ENCODE data around the gene FGGY. TPM values are rescaled to one million over a fixed set of nuclear protein-coding genes. Genes with fewer than 3 reads are reported as not detected.

FGGY gene
- polyA plus RNA-seq, 6 donors from 2014 or later: 6.1 to 12.0 (median 7.3) TPM

- ATAC-seq (ENCODE audit: low read depth in 2 of 2) (no peak), DNase-seq (no peak)
- no peaks in the 10 kb centered on the region for H3K27me3 Mint-ChIP-seq
- H3K4me1 Mint-ChIP-seq: peaks cover 0 to 8% (median 5%) of the 10 kb centered on the region in 3 donors
- no peaks in the 10 kb centered on the region for H3K36me3 Mint-ChIP-seq
- H3K27ac Mint-ChIP-seq: no peak overlapping the region
- no peak overlapping the region for H3K4me3 Mint-ChIP-seq
- no peaks in the 10 kb centered on the region for H3K9me3 Mint-ChIP-seq
Observed at GRCh38 chr1:59751801-59752200, 454.9 kb downstream of the FGGY start.

DNA sequence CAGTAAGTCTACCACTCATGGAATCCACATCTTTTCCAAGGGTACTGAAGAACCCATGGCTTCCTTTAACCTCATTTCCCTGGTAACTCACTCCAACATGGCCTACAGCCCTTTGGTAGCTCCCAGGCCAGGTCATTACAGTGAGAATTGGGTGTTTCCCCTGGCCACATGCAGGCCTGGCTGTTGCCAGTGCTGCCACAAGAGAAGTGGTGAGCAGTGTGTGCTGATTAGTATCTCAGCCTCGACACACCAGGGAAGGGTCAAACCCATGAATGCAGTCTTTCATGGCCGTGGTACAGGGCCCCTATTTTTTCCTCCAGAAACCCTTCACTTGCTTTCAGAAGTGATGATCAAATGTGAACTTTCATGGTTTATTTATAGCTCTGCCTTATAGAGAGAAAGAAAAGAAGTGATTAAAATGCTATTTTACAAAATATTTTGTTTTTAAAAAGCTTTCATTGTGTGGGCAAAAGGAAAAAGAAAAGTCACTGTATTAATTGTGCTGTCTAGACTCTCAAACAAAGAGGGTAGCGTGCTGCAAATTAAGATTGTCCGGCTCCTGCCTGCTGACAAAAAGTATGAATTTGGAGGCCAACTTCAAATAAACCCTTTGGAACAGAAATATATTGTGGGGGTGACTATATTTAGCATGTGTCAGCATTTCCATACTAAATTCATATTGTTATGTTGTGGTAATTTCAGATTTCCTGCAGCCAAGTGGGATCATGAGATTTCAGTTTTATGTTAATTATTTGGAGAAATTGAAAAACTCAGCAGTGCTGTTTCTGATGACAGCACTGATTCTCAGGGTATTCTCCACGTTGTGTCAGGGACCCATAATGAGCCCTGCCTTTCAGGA, 455.9 kb downstream of the FGGY start:
- H3K4me1 Mint-ChIP-seq: peaks cover 0 to 8% (median 5%) of the 10 kb centered on the region in 3 donors
- H3K36me3 Mint-ChIP-seq: no peaks in the 10 kb centered on the region
- DNase-seq: no peak
- no peaks in the 10 kb centered on the region for H3K9me3 Mint-ChIP-seq
- H3K4me3 Mint-ChIP-seq: no peak overlapping the region
- H3K27me3 Mint-ChIP-seq: no peaks in the 10 kb centered on the region
- H3K27ac Mint-ChIP-seq: no peak overlapping the region
- no peak for ATAC-seq (ENCODE audit: low read depth in 2 of 2)

- no peaks in the 10 kb centered on the region for H3K9me3 Mint-ChIP-seq
- H3K27me3 Mint-ChIP-seq: no peaks in the 10 kb centered on the region
- ATAC-seq (ENCODE audit: low read depth in 2 of 2) (no peak), DNase-seq (no peak)
- H3K4me1 Mint-ChIP-seq: peaks cover 0 to 11% (median 11%) of the 10 kb centered on the region in 3 donors
- no peak overlapping the region for H3K4me3 Mint-ChIP-seq
- H3K27ac Mint-ChIP-seq: no peak overlapping the region
- no peaks in the 10 kb centered on the region for H3K36me3 Mint-ChIP-seq
Observed at GRCh38 chr1:59755069-59755685, 458.3 kb downstream of the FGGY start.

DNA sequence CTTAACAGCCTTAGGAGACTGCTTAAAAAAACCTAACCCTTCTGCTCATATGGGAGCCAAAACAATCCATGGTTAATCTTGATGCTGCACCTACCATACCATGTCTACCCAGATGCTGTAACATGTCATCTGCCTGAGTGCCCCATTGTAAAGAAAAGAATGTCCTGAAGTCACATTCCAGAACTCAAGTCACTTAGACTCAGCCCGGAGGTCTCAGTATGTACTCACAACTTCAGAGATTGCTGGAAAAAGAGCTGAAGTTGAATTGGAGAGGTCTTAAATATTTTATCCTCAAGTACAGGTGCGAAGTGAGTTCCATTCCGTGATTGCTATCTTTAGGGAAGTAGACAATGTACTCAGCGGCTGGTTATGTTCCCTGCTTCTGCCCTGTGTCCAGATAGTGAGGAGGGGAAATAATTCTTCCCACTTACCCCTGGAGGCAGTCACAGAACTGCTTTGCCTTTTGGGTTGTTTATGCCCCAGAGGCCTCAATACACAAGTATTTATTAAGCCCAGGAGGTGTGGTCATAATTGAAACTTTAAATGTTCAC, 460.4 kb downstream of the FGGY start:
- no peak overlapping the region for H3K4me3 Mint-ChIP-seq
- H3K27me3 Mint-ChIP-seq: no peaks in the 10 kb centered on the region
- DNase-seq (no peak), ATAC-seq (ENCODE audit: low read depth in 2 of 2) (no peak)
- no peaks in the 10 kb centered on the region for H3K9me3 Mint-ChIP-seq
- no peak overlapping the region for H3K27ac Mint-ChIP-seq
- H3K36me3 Mint-ChIP-seq: no peaks in the 10 kb centered on the region
- peaks cover 0 to 6% (median 3%) of the 10 kb centered on the region in 3 donors for H3K4me1 Mint-ChIP-seq

GRCh38 chr1:59759156-59759925, 462.4 kb downstream of the FGGY start:
- Mint-ChIP-seq H3K36me3 (no peaks in the 10 kb centered on the region), H3K4me1 (peaks cover 0 to 6% (median 3%) of the 10 kb centered on the region in 3 donors), H3K27ac (no peak overlapping the region), H3K9me3 (no peaks in the 10 kb centered on the region), H3K27me3 (no peaks in the 10 kb centered on the region), H3K4me3 (peak overlapping the region in 2 of 8 donors; percentile 29 to 44)
- peak; percentile 68 to 72 for ATAC-seq (ENCODE audit: low read depth in 2 of 2)
- peak; percentile 56 for DNase-seq

- no peak overlapping the region for H3K4me3 Mint-ChIP-seq
- H3K27ac Mint-ChIP-seq: no peak overlapping the region
Observed at GRCh38 chr1:59761443-59761842, 464.5 kb downstream of the FGGY start.

DNA sequence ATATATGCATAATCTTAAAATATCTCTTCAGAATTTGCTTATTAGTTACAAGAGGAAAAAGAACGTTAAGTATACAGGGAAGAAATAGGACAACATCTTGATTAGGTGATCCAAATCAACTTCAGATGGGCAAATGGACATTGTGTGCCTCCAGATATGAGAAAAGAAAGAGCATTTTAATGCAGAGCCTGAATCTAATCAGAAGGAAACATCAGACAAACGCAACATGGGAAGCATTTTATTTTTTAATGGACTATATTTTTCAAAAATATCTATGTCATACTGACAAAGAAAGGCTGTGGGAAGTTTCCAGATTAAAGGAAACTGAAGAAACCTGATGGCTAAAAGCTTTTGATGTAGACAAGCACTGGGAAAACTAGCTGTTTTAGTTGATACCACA, 466.5 kb downstream of the FGGY start:
- Mint-ChIP-seq H3K9me3 (no peaks in the 10 kb centered on the region), H3K4me1 (peaks cover 0 to 6% (median 3%) of the 10 kb centered on the region in 3 donors), H3K36me3 (no peaks in the 10 kb centered on the region), H3K4me3 (no peak overlapping the region), H3K27me3 (no peaks in the 10 kb centered on the region), H3K27ac (peak overlapping the region in 1 of 6 donors; percentile 37)
- DNase-seq: no peak
- no peak for ATAC-seq (ENCODE audit: low read depth in 2 of 2)

More at GRCh38 chr1:59761443-59761842, 464.5 kb downstream of the FGGY start:
- Mint-ChIP-seq H3K36me3 (no peaks in the 10 kb centered on the region), H3K27me3 (no peaks in the 10 kb centered on the region), H3K4me1 (peaks cover 0 to 6% (median 3%) of the 10 kb centered on the region in 3 donors), H3K9me3 (no peaks in the 10 kb centered on the region)
- DNase-seq (no peak), ATAC-seq (ENCODE audit: low read depth in 2 of 2) (no peak)

DNA sequence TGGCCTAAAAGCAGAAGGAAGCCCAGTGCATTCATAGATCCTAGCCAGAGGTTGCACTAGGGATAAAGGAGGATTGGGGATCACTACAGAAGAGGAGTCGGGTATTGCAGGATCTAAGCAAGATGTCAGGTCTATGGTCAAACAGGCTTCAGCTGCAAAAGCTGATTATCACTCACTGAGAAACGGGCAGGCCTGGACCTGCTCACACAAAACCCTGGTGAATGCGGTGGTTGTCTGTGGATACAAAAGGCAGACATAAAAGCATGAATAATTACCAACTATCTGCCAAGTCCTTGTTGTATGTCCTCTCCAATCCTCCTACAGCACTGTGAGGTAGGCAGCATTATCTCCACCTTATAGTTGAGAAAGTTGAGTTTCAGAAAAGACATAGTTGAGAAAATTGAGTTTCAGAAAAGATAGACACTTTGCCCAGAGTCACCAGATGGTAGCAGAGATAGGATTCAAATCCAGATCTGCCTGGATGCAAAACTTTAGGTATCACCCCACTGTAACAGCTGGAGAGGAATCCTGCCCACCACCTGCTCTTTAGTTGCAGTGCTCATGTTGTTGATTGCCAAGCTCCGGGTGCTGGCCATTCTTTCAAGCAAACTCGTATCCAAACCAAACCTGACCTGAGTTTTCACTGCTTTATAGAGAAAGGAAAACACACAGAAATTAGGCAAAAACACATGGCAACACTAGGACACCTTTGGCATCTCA, 468.3 kb downstream of the FGGY start:
- Mint-ChIP-seq H3K4me1 (no peaks in the 10 kb centered on the region), H3K27ac (no peak overlapping the region), H3K4me3 (no peak overlapping the region), H3K36me3 (no peaks in the 10 kb centered on the region), H3K27me3 (no peaks in the 10 kb centered on the region), H3K9me3 (no peaks in the 10 kb centered on the region)
- DNase-seq (no peak), ATAC-seq (ENCODE audit: low read depth in 2 of 2) (no peak)

DNA sequence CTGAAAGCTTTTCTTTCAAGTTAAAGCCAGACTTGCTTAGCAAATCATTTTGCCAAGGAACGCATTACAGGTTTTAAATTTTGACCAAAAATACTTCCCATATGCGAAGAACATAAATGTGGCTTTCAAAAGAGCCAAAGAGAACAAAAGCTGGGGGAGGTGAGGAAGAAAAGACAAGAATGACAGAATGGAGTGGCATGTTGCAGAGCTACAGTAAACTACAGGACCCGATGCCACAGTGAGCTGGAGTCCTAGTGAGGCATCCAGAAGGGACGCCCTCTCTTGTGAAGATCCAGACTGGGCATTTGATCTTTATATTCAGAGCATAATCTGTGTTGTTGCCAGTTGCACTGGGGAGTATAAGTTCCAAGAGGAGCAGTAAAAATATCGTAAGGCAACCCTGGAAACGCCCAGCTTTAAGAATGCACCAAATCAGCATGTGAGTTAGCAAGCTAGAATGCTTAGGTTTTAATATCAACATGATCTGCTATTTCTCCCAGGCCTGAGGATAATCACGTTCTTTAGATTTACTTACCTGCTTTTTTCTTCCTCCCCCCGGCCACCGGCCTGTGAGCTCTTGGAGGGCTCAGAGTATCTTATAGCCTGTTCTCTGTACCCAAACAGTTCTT, 469.4 kb downstream of the FGGY start:
- no peaks in the 10 kb centered on the region for H3K9me3 Mint-ChIP-seq
- no peak for ATAC-seq (ENCODE audit: low read depth in 2 of 2)
- H3K27ac Mint-ChIP-seq: no peak overlapping the region
- H3K4me3 Mint-ChIP-seq: no peak overlapping the region
- no peaks in the 10 kb centered on the region for H3K27me3 Mint-ChIP-seq
- H3K4me1 Mint-ChIP-seq: no peaks in the 10 kb centered on the region
- H3K36me3 Mint-ChIP-seq: no peaks in the 10 kb centered on the region
- no peak for DNase-seq

GRCh38 chr1:59767119-59767518, 470.2 kb downstream of the FGGY start:
- no peak for ATAC-seq (ENCODE audit: low read depth in 2 of 2)
- H3K9me3 Mint-ChIP-seq: no peaks in the 10 kb centered on the region
- H3K4me3 Mint-ChIP-seq: no peak overlapping the region
- no peaks in the 10 kb centered on the region for H3K36me3 Mint-ChIP-seq
- H3K4me1 Mint-ChIP-seq: no peaks in the 10 kb centered on the region
- DNase-seq: no peak
- no peak overlapping the region for H3K27ac Mint-ChIP-seq
- no peaks in the 10 kb centered on the region for H3K27me3 Mint-ChIP-seq

DNA sequence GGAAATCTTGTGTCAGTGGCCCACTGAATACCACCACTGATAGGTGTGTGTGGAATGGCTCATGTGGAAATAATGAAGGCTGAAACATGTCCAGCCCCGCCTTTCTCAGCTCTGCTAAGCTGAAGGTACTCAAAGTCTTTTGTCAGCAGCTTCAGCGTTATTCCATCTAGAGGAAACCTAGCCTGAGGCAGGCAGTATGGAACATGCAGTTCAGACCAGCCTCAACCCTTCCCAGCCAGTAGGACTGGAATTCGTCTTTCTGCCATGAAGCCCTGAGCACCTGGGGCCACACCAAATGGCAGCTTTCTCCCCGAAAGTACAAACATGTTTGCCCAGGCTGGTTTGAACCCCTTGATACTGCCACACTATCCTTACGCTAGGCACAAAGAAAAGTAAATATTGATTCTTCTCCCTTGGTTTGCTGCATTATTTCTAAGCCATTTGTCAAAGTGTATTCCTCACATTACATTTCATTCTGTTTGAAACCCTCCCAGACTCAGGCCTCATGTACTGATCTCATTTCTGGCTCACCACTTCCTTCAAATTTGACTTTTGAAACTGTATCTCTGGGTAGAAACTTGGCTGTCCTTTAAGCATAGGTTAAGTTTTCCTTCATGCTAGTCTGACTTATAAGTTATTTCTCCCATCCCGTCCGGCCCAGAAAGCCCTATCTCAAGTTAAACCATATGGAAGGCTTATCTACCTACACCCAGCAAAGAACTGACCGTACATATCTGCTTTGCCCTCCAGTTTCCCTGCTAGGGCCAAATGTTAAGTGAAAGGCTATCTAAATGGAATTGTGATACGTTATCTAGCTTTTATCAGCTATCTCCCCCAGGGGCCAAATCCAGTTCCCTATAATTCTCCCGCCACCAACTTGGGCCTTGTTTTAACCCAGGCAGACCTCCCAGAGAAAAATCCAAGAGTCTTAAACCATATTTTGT, 472.2 kb downstream of the FGGY start:
- H3K27me3 Mint-ChIP-seq: no peaks in the 10 kb centered on the region
- H3K4me1 Mint-ChIP-seq: no peaks in the 10 kb centered on the region
- H3K4me3 Mint-ChIP-seq: no peak overlapping the region
- H3K36me3 Mint-ChIP-seq: no peaks in the 10 kb centered on the region
- no peak overlapping the region for H3K27ac Mint-ChIP-seq
- no peak for ATAC-seq (ENCODE audit: low read depth in 2 of 2)
- no peak for DNase-seq
- H3K9me3 Mint-ChIP-seq: no peaks in the 10 kb centered on the region

DNA sequence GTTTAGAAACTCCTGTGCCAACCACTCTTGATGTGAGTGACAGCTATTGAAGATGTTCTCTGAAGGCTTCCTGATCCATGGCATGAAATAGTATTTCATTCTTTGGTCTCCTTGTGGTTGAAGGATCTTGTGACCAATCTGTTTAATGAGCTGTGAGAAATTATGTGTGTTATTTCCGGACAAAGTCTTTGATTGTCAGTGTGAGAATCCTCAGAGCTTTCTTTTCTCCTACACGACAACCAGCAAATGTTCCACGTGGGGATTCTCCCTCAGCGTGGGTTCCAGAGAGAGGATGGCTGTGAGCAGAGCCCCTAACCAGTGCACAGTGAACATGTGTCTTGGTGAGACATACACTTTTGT, 472.8 kb downstream of the FGGY start:
- Mint-ChIP-seq H3K27me3 (no peaks in the 10 kb centered on the region), H3K36me3 (no peaks in the 10 kb centered on the region), H3K9me3 (no peaks in the 10 kb centered on the region), H3K27ac (peak overlapping the region in 1 of 6 donors; percentile 7), H3K4me3 (no peak overlapping the region), H3K4me1 (no peaks in the 10 kb centered on the region)
- no peak for ATAC-seq (ENCODE audit: low read depth in 2 of 2)
- no peak for DNase-seq
